Heart right ventricle (tissue), 16 donors: ENCODE measurements around the gene PCBP3. TPM values are rescaled to one million over a fixed set of nuclear protein-coding genes. Genes with fewer than 3 reads are reported as not detected.
"Not testable (repeated sequence)": the region's sequence is repeated elsewhere in the genome, so short reads cannot be mapped to it uniquely, and the experiment has no call there.

Experiments used
- ATAC-seq, 8 donors: fragments of 200-7000 bp; cut with Tn5 transposase; one replicate each; pipeline ENCODE4 v1.9.1; 2020; ENCODE audit warnings: mild to moderate bottlenecking in 8 of 8, moderate library complexity in 8 of 8, moderate number of reproducible peaks in 1 of 8
- DNase-seq, 2 donors: peaks; one replicate each; pipeline ENCODE4 v3.0.0-alpha.2; 2020
- H3K27ac ChIP-seq, 10 donors: fragments of 200-600 bp; sonication (generic) in 2 of 10; one replicate each; pipeline versions ENCODE4 v1.5.0 to v1.8.0; 2020 to 2022; ENCODE audit warnings: mild to moderate bottlenecking in 3 of 10
- H3K27me3 ChIP-seq, 7 donors: fragments of 200-600 bp; one replicate each; pipeline ENCODE4 v1.8.0; 2021 to 2022; ENCODE audit warnings: mild to moderate bottlenecking in 2 of 7
- H3K36me3 ChIP-seq, 9 donors: fragments of 200-600 bp; sonication (generic) in 1 of 9; one replicate each; pipeline versions ENCODE4 v1.5.0 to v1.8.0; 2020 to 2022; ENCODE audit warnings: mild to moderate bottlenecking in 2 of 9
- H3K4me1 ChIP-seq, 9 donors: fragments of 200-600 bp; sonication (generic) in 1 of 9; one replicate each; pipeline versions ENCODE4 v1.5.0 to v1.8.0; 2020 to 2022; ENCODE audit warnings: mild to moderate bottlenecking in 4 of 9
- H3K4me3 ChIP-seq, 10 donors: fragments of 200-600 bp; sonication (generic) in 2 of 10; one replicate each; pipeline versions ENCODE4 v1.5.0 to v1.8.0; 2020 to 2022; ENCODE audit warnings: mild to moderate bottlenecking in 7 of 10, moderate library complexity in 2 of 10
- H3K9me3 ChIP-seq, 11 donors: fragments of 200-600 bp in 10 of 11; sonication (generic) in 2 of 11; one replicate each; pipeline versions ENCODE4 v1.5.0 to v1.8.0; 2013 to 2022; ENCODE audit warnings: mild to moderate bottlenecking in 2 of 11, control low read depth in 1 of 11, moderate library complexity in 1 of 11
- CTCF ChIP-seq, 9 donors: fragments of 200-600 bp; sonication (generic) in 2 of 9; IDR thresholded peaks; one replicate each; pipeline versions ENCODE4 v1.5.0 to v1.8.0; 2021 to 2022; ENCODE audit warnings: antibody characterized with exemption in 9 of 9, mild to moderate bottlenecking in 5 of 9, moderate library complexity in 1 of 9
- WGBS, 2 donors: extraction: QIAGEN DNeasy Blood & Tissue Kit; methylation state at CpG; one replicate each; pipeline ENCODE4 v1.1.7; 2013; ENCODE audit warnings: inconsistent platforms in 1 of 2; 5-methylcytosine and 5-hydroxymethylcytosine counted together
- intact Hi-C, 10 donors: fragments of 100-400 bp; cut with DNase I; formaldehyde crosslinking; loops; one replicate each; pipeline versions ENCODE4 v1.11.1 to v1.14.2; 2022
- polyA plus RNA-seq, 2 donors: library from polyadenylated mRNA; stranded (reverse); fragments of 200-250 nt; gene quantifications; one replicate each; pipeline ENCODE4 v1.2.3, GENCODE V29; 2013
- total RNA-seq, 10 donors: library from RNA; stranded (reverse); fragmentation: NEBNext Ultra II Directional in 3 of 10; extraction: Animal tissue kit (Norgen Biotek cat#: 25700) in 3 of 10; gene quantifications; one replicate each; pipeline versions ENCODE4 v1.2.1 to v1.2.4, GENCODE V29; 2021 to 2023
- donor health status: Arrhythmogenic right ventricular cardiomyopathy.
- donor health status: ischemic (EF 13 %, LVEDD 7.1; RV severe dilation, severe dysfunction).
- donor health status: healthy with polysubstance abuse.
- donor health status: DM: no; HTN: yes; CAD: no.
- donor health status: DM: no; HTN: no; CAD: no.
- donor health status: ischemic (EF 25% LVEDD 6.9; RV normal size, moderate dysfunction).
- donor health status: ischemic (EF 25% LVEDD 5.7; RV mildly dilated, moderate dysfunction).
- donor health status: healthy.
- donor health status: DM: yes; HTN: yes; CAD: no.
- donor health status: Ischemic cardiomyopathy.
- donor health status: ischemic (EF 35%, LVEDD 5.7; RV mildly dilated, moderate dysfunction).
- donor health status: nonischemic (EF 11% LVEDD 7.7; RV severe dilation, severe dysfunction).
- donor health status: DM: yes; HTN: yes; CAD: no.
- donor health status: PGD.
- donor health status: ischemic (EF 29% LVEDD 5.4; RV normal size, mild dysfunction).
- donor health status: nonischemic (EF 23%, LVEDD 6.1; RV moderate dilation, normal function).

The PCBP3 gene
- total and polyA plus RNA-seq, 12 donors = 0.25 to 11.3 (median 1.2) TPM

GRCh38 chr21:45719177-45719802 is 75.8 kb downstream of the PCBP3 start:
- peaks cover 0 to 6% (median 0%) of the 10 kb centered on the region in 7 donors for H3K27me3 ChIP-seq
- no peak overlapping the region for H3K27ac ChIP-seq
- intact Hi-C loops = no loop called here
- TF ChIP-seq CTCF (IDR thresholded peaks at IDR 0.05) = no peak
- peaks cover 0 to 3% (median 0%) of the 10 kb centered on the region in 9 donors for H3K4me1 ChIP-seq
- DNase-seq (no peak), ATAC-seq (no peak)
- H3K36me3 ChIP-seq = no peaks in the 10 kb centered on the region
- peaks cover 0 to 17% (median 0%) of the 10 kb centered on the region in 11 donors for H3K9me3 ChIP-seq
- no peak overlapping the region for H3K4me3 ChIP-seq
- 71 to 76% methylated on average over 6 of the region's 6 CpGs for WGBS, 2 donors

- not testable (repeated sequence) for ATAC-seq, H3K4me1 ChIP-seq, H3K27ac ChIP-seq, H3K4me3 ChIP-seq, DNase-seq, H3K36me3 ChIP-seq, H3K27me3 ChIP-seq
- WGBS, 2 donors = 54 to 63% methylated on average over 1 of the region's 1 CpG
- intact Hi-C loops = loop anchor here in 1 of 10 donors (10.0 kb wide), 1 partner anchor 175 kb away; no protein-coding TSS in a partner anchor
- H3K9me3 ChIP-seq = peaks cover 0 to 16% (median 0%) of the 10 kb centered on the region in 11 donors
These were observed 76.7 kb downstream of the PCBP3 start for GRCh38 chr21:45720204-45720603.

- ATAC-seq = no peak
- H3K4me3 ChIP-seq = no peak overlapping the region
- intact Hi-C loops = loop anchor here in 1 of 10 donors (10.0 kb wide), 1 partner anchor 173 kb away; no protein-coding TSS in a partner anchor
- WGBS, 2 donors = 39 to 48% methylated on average over 6 of the region's 6 CpGs
- H3K27ac ChIP-seq = no peak overlapping the region
- no peak for TF ChIP-seq CTCF (IDR thresholded peaks at IDR 0.05)
- peaks cover 0 to 6% (median 0%) of the 10 kb centered on the region in 7 donors for H3K27me3 ChIP-seq
- H3K9me3 ChIP-seq = peaks cover 0 to 4% (median 0%) of the 10 kb centered on the region in 11 donors
- H3K36me3 ChIP-seq = no peaks in the 10 kb centered on the region
- peaks cover 0 to 9% (median 0%) of the 10 kb centered on the region in 9 donors for H3K4me1 ChIP-seq
- no peak for DNase-seq
These were observed 78.1 kb downstream of the PCBP3 start for GRCh38 chr21:45721671-45722070.

GRCh38 chr21:45723049-45723958 is 79.8 kb downstream of the PCBP3 start:
- Histone ChIP-seq H3K36me3 (no peaks in the 10 kb centered on the region), H3K4me1 (peaks cover 0 to 9% (median 0%) of the 10 kb centered on the region in 9 donors), H3K4me3 (no peak overlapping the region), H3K9me3 (no peaks in the 10 kb centered on the region), H3K27me3 (peaks cover 0 to 6% (median 0%) of the 10 kb centered on the region in 7 donors), H3K27ac (no peak overlapping the region)
- intact Hi-C loops = loop anchor here in 1 of 10 donors (10.0 kb wide), 1 partner anchor 171 kb away; no protein-coding TSS in a partner anchor
- 88 to 90% methylated on average over 10 of the region's 10 CpGs for WGBS, 2 donors
- TF ChIP-seq CTCF (IDR thresholded peaks at IDR 0.05) = no peak
- no peak for ATAC-seq
- DNase-seq = no peak
